ENCODE data around the gene RALGDS. TPM values are rescaled to one million over a fixed set of nuclear protein-coding genes. Genes with fewer than 3 reads are reported as not detected.
"Not testable (repeated sequence)": the region's sequence is repeated elsewhere in the genome, so short reads cannot be mapped to it uniquely, and the experiment has no call there.

RALGDS gene
- total RNA-seq, 2 experiments from 2014 or later: 23.8 to 28.2 TPM

DNA sequence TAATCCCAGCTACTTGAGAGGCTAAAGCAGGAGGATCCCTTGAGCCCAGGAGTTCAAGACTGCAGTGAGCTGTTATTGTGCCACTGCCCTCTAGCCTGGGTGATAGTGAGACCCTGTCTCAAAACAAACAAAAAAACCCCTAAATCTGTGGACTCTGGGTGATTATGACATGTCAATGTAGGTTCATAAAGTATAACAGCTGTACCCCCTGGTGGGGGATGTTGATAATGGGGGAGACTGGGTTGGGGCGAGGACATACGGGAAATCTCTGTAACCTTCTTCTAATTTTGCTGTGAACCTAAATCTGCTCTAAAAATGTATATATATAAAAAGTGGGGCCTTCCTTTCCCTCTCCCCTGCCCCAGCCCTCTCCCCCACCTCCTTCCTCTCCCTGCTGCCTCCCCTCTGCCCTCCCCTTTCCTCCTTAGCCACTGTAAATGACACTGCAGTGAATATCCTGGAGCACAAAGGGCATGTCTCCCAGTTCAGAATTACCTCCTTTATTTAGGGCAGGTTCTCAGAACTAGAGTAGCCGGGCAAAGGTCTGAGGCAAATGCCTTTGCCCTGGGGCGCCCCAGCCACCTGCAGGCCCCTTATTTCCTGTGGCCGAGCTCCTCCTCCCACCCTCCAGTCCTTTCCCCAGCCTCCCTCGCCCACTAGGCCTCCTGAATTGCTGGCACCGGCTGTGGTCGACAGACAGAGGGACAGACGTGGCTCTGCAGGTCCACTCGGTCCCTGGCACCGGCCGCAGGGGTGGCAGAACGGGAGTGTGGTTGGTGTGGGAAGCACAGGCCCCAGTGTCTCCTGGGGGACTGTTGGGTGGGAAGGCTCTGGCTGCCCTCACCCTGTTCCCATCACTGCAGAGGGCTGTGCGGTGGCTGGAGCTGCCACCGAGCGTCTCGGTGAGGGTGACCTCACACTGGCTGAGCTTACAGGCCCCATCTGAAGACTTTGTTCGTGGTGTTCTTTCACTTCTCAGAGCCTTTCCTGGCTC is 40.0 kb downstream of the RALGDS start:
- POLR2A ChIA-PET; H3K9me2 ChIP-seq (ENCODE audit: insufficient read depth, low read length); CTCF ChIA-PET (ENCODE audit: unreplicated experiment); intact Hi-C loops (cut with micrococcal nuclease; ENCODE audit: unreplicated experiment); H3K4me1 ChIP-seq (ENCODE audit: insufficient read depth, low read length, poor library complexity, severe bottlenecking); H3K36me3 ChIP-seq (ENCODE audit: insufficient read depth, low read length); BruUV-seq (replicated peaks); H3K79me2 ChIP-seq (ENCODE audit: insufficient read depth, low read depth, low read length); H2AFZ ChIP-seq (ENCODE audit: low read length); H3K4me2 ChIP-seq (ENCODE audit: low read length); H3K9me3 ChIP-seq (ENCODE audit: low read length); H4K20me1 ChIP-seq (ENCODE audit: insufficient read depth, low read length); DNase-seq (ENCODE audit: low spot score); H3K4me3 ChIP-seq (ENCODE audit: low read depth, low read length, poor library complexity, severe bottlenecking); H3K27ac ChIP-seq (ENCODE audit: low read depth, low read length, poor library complexity, severe bottlenecking): not testable (repeated sequence)
- TF ChIP-seq, protein P1, sequence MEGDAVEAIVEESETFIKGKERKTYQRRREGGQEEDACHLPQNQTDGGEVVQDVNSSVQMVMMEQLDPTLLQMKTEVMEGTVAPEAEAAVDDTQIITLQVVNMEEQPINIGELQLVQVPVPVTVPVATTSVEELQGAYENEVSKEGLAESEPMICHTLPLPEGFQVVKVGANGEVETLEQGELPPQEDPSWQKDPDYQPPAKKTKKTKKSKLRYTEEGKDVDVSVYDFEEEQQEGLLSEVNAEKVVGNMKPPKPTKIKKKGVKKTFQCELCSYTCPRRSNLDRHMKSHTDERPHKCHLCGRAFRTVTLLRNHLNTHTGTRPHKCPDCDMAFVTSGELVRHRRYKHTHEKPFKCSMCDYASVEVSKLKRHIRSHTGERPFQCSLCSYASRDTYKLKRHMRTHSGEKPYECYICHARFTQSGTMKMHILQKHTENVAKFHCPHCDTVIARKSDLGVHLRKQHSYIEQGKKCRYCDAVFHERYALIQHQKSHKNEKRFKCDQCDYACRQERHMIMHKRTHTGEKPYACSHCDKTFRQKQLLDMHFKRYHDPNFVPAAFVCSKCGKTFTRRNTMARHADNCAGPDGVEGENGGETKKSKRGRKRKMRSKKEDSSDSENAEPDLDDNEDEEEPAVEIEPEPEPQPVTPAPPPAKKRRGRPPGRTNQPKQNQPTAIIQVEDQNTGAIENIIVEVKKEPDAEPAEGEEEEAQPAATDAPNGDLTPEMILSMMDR (conservative IDR thresholded peaks at IDR 0.05; ENCODE audit: low read length): peak; percentile 29

DNA sequence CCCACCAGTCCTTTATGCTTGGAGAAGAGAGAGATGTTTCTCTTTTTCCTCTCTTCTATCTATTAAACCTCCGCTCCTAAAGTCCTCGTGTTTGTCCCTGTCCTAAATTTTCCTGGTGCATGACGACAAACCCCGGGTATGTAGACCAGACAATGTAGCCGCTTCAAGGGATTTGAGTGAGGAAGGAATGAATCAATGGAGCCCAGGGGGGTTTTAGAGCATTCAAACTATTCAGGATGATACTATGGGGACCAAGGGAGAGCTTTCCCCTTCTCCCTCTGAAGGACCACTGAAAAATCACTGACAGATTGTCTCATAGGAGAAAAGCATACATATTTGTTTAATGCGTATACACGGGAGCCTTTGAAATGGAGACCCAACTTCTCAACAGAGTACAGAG is 40.9 kb downstream of the RALGDS start:
- POLR2A ChIA-PET: no interaction called here
- Histone ChIP-seq H3K4me2 (ENCODE audit: low read length) (no peak overlapping the region), H3K79me2 (ENCODE audit: insufficient read depth, low read depth, low read length) (no peaks in the 10 kb centered on the region), H3K27ac (ENCODE audit: low read depth, low read length, poor library complexity, severe bottlenecking) (no peak overlapping the region), H4K20me1 (ENCODE audit: insufficient read depth, low read length) (no peaks in the 10 kb centered on the region), H3K4me3 (ENCODE audit: low read depth, low read length, poor library complexity, severe bottlenecking) (no peak overlapping the region), H2AFZ (ENCODE audit: low read length) (no peak overlapping the region), H3K4me1 (ENCODE audit: insufficient read depth, low read length, poor library complexity, severe bottlenecking) (no peaks in the 10 kb centered on the region), H3K9me2 (ENCODE audit: insufficient read depth, low read length) (no peaks in the 10 kb centered on the region), H3K9me3 (ENCODE audit: low read length) (no peaks in the 10 kb centered on the region), H3K36me3 (ENCODE audit: insufficient read depth, low read length) (no peaks in the 10 kb centered on the region)
- BruUV-seq (replicated peaks): no TSS peak
- DNase-seq (ENCODE audit: low spot score): no peak
- CTCF ChIA-PET (ENCODE audit: unreplicated experiment): no interaction called here
- no peak for TF ChIP-seq EZH2phosphoT487 (IDR thresholded peaks at IDR 0.05; ENCODE audit: borderline replicate concordance, low read depth, low read length)
- TF ChIP-seq, protein P1 (conservative IDR thresholded peaks at IDR 0.05; ENCODE audit: low read length): no peak
- intact Hi-C loops (cut with micrococcal nuclease; ENCODE audit: unreplicated experiment): no loop called here

DNA sequence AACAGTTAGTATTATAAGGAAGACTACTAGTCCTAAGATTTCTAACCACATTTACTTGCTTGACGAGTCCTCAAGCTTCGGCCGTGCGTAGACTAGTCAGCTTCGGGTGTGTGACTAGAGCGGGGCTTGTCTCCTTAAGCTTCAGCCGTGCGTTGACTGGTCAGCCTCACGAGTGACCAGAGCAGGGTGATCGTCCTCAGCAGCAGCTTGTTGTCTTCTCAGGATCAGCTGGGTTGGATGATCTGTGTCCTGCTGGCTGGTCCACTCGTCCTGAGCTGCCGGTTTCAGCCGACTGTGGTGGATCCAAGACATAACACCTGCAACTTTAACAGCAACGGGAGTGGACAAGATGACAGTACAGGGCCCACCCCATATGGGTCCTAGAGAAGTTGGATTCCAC is 42.6 kb downstream of the RALGDS start:
- H3K79me2 ChIP-seq (ENCODE audit: insufficient read depth, low read depth, low read length): no peaks in the 10 kb centered on the region
- POLR2A ChIA-PET: interaction anchor here (0.6 kb wide), 1 partner anchor 1194 kb away, joined by 3 read pairs; no protein-coding TSS in a partner anchor
- no TSS peak for BruUV-seq (replicated peaks)

More for the DNA sequence above, 42.6 kb downstream of the RALGDS start:
- intact Hi-C loops (cut with micrococcal nuclease; ENCODE audit: unreplicated experiment): no loop called here
- no peaks in the 10 kb centered on the region for H4K20me1 ChIP-seq (ENCODE audit: insufficient read depth, low read length)
- H3K4me2 ChIP-seq (ENCODE audit: low read length): no peak overlapping the region
- H3K27ac ChIP-seq (ENCODE audit: low read depth, low read length, poor library complexity, severe bottlenecking): no peak overlapping the region
- no peak overlapping the region for H3K4me3 ChIP-seq (ENCODE audit: low read depth, low read length, poor library complexity, severe bottlenecking)
- no peak for DNase-seq (ENCODE audit: low spot score)
- H3K9me3 ChIP-seq (ENCODE audit: low read length): no peaks in the 10 kb centered on the region
- TF ChIP-seq EZH2phosphoT487 (IDR thresholded peaks at IDR 0.05; ENCODE audit: borderline replicate concordance, low read depth, low read length): no peak
- TF ChIP-seq, protein P1 (conservative IDR thresholded peaks at IDR 0.05; ENCODE audit: low read length): no peak
- no peaks in the 10 kb centered on the region for H3K36me3 ChIP-seq (ENCODE audit: insufficient read depth, low read length)
- CTCF ChIA-PET (ENCODE audit: unreplicated experiment): no interaction called here
- H3K4me1 ChIP-seq (ENCODE audit: insufficient read depth, low read length, poor library complexity, severe bottlenecking): no peaks in the 10 kb centered on the region
- no peaks in the 10 kb centered on the region for H3K9me2 ChIP-seq (ENCODE audit: insufficient read depth, low read length)
- H2AFZ ChIP-seq (ENCODE audit: low read length): no peak overlapping the region

Data from OCI-LY7 (cell line).